H9 (cell line): ENCODE measurements around the gene UST. TPM values are rescaled to one million over a fixed set of nuclear protein-coding genes. Genes with fewer than 3 reads are reported as not detected.
A peak's percentile ranks its signal among the peaks of the same experiment; 100 is the strongest.

Experiments used
- DNase-seq: peaks from one replicate; pipeline ENCODE4 v3.0.0-alpha.2; 2017
- H2AFZ ChIP-seq: one replicate; pipeline ENCODE4 v1.6.1; 2013; ENCODE audit warnings: mild to moderate bottlenecking, low read length, control low read depth, moderate library complexity
- H2AK5ac ChIP-seq: 2 replicates; pipeline ENCODE4 v1.6.1; 2013; ENCODE audit warnings: low read length, control low read depth, mixed read lengths; ENCODE audit not compliant: insufficient read length
- H2BK120ac ChIP-seq: one replicate; pipeline ENCODE4 v1.6.1; 2013; ENCODE audit warnings: low read depth, mild to moderate bottlenecking, low read length, control low read depth, inconsistent platforms; ENCODE audit not compliant: poor library complexity, severe bottlenecking
- H2BK12ac ChIP-seq: 2 replicates; pipeline ENCODE4 v1.6.1; 2013; ENCODE audit warnings: low read length, control low read depth, mixed read lengths, low read depth; ENCODE audit not compliant: insufficient read length
- H2BK15ac ChIP-seq: 2 replicates; pipeline ENCODE4 v1.6.1; 2013; ENCODE audit warnings: low read depth, low read length, control low read depth
- H2BK20ac ChIP-seq: one replicate; pipeline ENCODE4 v1.6.1; 2013; ENCODE audit warnings: low read depth, mild to moderate bottlenecking, low read length, control low read depth, inconsistent platforms; ENCODE audit not compliant: poor library complexity, severe bottlenecking
- H2BK5ac ChIP-seq: 2 replicates; pipeline ENCODE4 v1.6.1; 2013; ENCODE audit warnings: low read length, control low read depth, mixed read lengths; ENCODE audit not compliant: insufficient read length
- H3K14ac ChIP-seq: 2 replicates; pipeline ENCODE4 v1.6.1; 2013; ENCODE audit warnings: low read length, control low read depth; ENCODE audit not compliant: insufficient read depth
- H3K18ac ChIP-seq: 2 replicates; pipeline ENCODE4 v1.6.1; 2013; ENCODE audit warnings: low read depth, mild to moderate bottlenecking, mixed read lengths, low read length, control low read depth; ENCODE audit not compliant: insufficient read length
- H3K23ac ChIP-seq: 2 replicates; pipeline ENCODE4 v1.6.1; 2013; ENCODE audit warnings: low read length, control low read depth, mixed read lengths, low read depth; ENCODE audit not compliant: insufficient read length
- H3K23me2 ChIP-seq: 2 replicates; pipeline ENCODE4 v1.6.1; 2013; ENCODE audit warnings: low read depth, mild to moderate bottlenecking, mixed read lengths, low read length, control low read depth; ENCODE audit not compliant: insufficient read length, poor library complexity, severe bottlenecking
- H3K27ac ChIP-seq: 2 replicates; pipeline ENCODE4 v1.5.1; 2013; ENCODE audit warnings: low read length, control low read depth, mixed read lengths, low read depth; ENCODE audit not compliant: insufficient read length
- H3K27me3 ChIP-seq: 2 replicates; pipeline ENCODE4 v1.6.1; 2013; ENCODE audit warnings: low read length, control low read depth, inconsistent platforms; ENCODE audit not compliant: insufficient read depth
- H3K4ac ChIP-seq: 2 replicates; pipeline ENCODE4 v1.6.1; 2013; ENCODE audit warnings: low read depth, mild to moderate bottlenecking, control low read depth, inconsistent platforms, low read length, moderate library complexity
- H3K4me1 ChIP-seq: 2 replicates; pipeline ENCODE4 v1.6.1; 2013; ENCODE audit warnings: low read length, control low read depth, inconsistent platforms; ENCODE audit not compliant: insufficient read depth
- H3K4me2 ChIP-seq: 2 replicates; pipeline ENCODE4 v1.6.1; 2013; ENCODE audit warnings: low read length, control low read depth, mixed read lengths; ENCODE audit not compliant: insufficient read length, insufficient read depth
- H3K56ac ChIP-seq: 2 replicates; pipeline ENCODE4 v1.6.1; 2013; ENCODE audit warnings: low read depth, mild to moderate bottlenecking, mixed read lengths, low read length, control low read depth; ENCODE audit not compliant: insufficient read length
- H3K79me1 ChIP-seq: 2 replicates; pipeline ENCODE4 v1.6.1; 2013; ENCODE audit warnings: low read depth, mild to moderate bottlenecking, moderate library complexity, low read length, control low read depth, inconsistent platforms; ENCODE audit not compliant: insufficient read depth, poor library complexity, severe bottlenecking
- H3K79me2 ChIP-seq: 2 replicates; pipeline ENCODE4 v1.6.1; 2013; ENCODE audit warnings: low read length, control low read depth, inconsistent platforms; ENCODE audit not compliant: insufficient read depth
- H3K9ac ChIP-seq: 2 replicates; pipeline ENCODE4 v1.6.1; 2013; ENCODE audit warnings: low read length, control low read depth, mixed read lengths; ENCODE audit not compliant: insufficient read length; ENCODE audit errors: extremely low read depth
- H3K9me3 ChIP-seq: one replicate; pipeline ENCODE4 v1.6.1; 2013; ENCODE audit warnings: low read depth, low read length, inconsistent platforms; ENCODE audit not compliant: control insufficient read depth
- H3T11ph ChIP-seq: one replicate; pipeline ENCODE4 v1.6.1; 2013; ENCODE audit warnings: mild to moderate bottlenecking, low read length, control low read depth, inconsistent platforms
- H4K20me1 ChIP-seq: one replicate; pipeline ENCODE4 v1.6.1; 2013; ENCODE audit not compliant: control insufficient read depth, insufficient read length, insufficient read depth
- H4K5ac ChIP-seq: 2 replicates; pipeline ENCODE4 v1.6.1; 2013; ENCODE audit warnings: low read depth, mild to moderate bottlenecking, mixed read lengths, low read length, control low read depth; ENCODE audit not compliant: insufficient read length
- H4K8ac ChIP-seq: replicated peaks from 2 replicates; pipeline ENCODE4 v1.6.1; 2013; ENCODE audit warnings: low read length, control low read depth, mixed read lengths, low read depth; ENCODE audit not compliant: insufficient read length
- H4K91ac ChIP-seq: 2 replicates; pipeline ENCODE4 v1.6.1; 2013; ENCODE audit warnings: low read depth, mild to moderate bottlenecking, moderate library complexity, mixed read lengths, low read length, control low read depth; ENCODE audit not compliant: insufficient read length
- H3K27ac Mint-ChIP-seq, 3 experiments: 2 replicates in 2 of 3; 3 replicates in 1 of 3; pipeline ENCODE4 v1.8.0; 2020 to 2021; ENCODE audit warnings: mixed read lengths in 3 of 3, mild to moderate bottlenecking in 1 of 3, moderate library complexity in 1 of 3
- H3K27me3 Mint-ChIP-seq: 2 replicates; pipeline ENCODE4 v1.8.0; 2021; ENCODE audit warnings: low read depth, mild to moderate bottlenecking, moderate library complexity, mixed read lengths
- H3K36me3 Mint-ChIP-seq, 3 experiments: 2 replicates in 2 of 3; 3 replicates in 1 of 3; pipeline ENCODE4 v1.8.0; 2020 to 2021; ENCODE audit warnings: low read depth in 3 of 3, mixed read lengths in 3 of 3; ENCODE audit not compliant: insufficient read depth in 1 of 3
- H3K4me1 Mint-ChIP-seq, 2 experiments: 2 replicates each; pipeline ENCODE4 v1.8.0; 2020; ENCODE audit warnings: mixed read lengths in 2 of 2
- H3K4me3 Mint-ChIP-seq, 2 experiments: 2 replicates in 1 of 2; 3 replicates in 1 of 2; pipeline ENCODE4 v1.8.0; 2020 to 2021; ENCODE audit warnings: mild to moderate bottlenecking in 2 of 2, mixed read lengths in 2 of 2, moderate library complexity in 1 of 2
- H3K9me3 Mint-ChIP-seq, 2 experiments: 2 replicates in 1 of 2; 3 replicates in 1 of 2; pipeline ENCODE4 v1.8.0; 2020; ENCODE audit warnings: mild to moderate bottlenecking in 2 of 2, mixed read lengths in 2 of 2, moderate library complexity in 1 of 2
- CTCF ChIP-seq: fragments of 200-600 bp; sonication (generic); conservative IDR thresholded peaks from 3 replicates; pipeline ENCODE4 v1.8.0; 2021; ENCODE audit warnings: antibody characterized with exemption, mild to moderate bottlenecking
- WGBS: extraction: QIAGEN DNeasy Blood & Tissue Kit; methylation state at CpG from one replicate; pipeline ENCODE4 v1.1.7; 2013; ENCODE audit warnings: missing lambda C conversion rate, low lambda C conversion rate, mixed read lengths; ENCODE audit not compliant: insufficient read length; ENCODE audit errors: extremely low coverage; 5-methylcytosine and 5-hydroxymethylcytosine counted together
- total RNA-seq: library from RNA; stranded (reverse); gene quantifications from 2 replicates; pipeline ENCODE4 v1.2.1, GENCODE V29; 2021

UST gene
- total RNA-seq, 1 experiment from 2014 or later, result 14.4 TPM

GRCh38 chr6:148971031-148971927 lies 224.4 kb downstream of the UST start:
- Histone ChIP-seq H3K79me2 (no peaks in the 10 kb centered on the region), H3K4ac (no peak overlapping the region), H3K14ac (no peak overlapping the region), H3T11ph (no peak overlapping the region), H3K27me3 (no peaks in the 10 kb centered on the region), H3K4me1 (peaks cover 2% of the 10 kb centered on the region; the same call in 1 of the 2 replicates), H3K18ac (no peak overlapping the region), H3K9me3 (no peaks in the 10 kb centered on the region), H3K79me1 (peaks cover 2% of the 10 kb centered on the region), H2AFZ (no peak overlapping the region), H2BK20ac (no peak overlapping the region), H4K8ac (no peak overlapping the region), H3K56ac (no peak overlapping the region), H2AK5ac (no peak overlapping the region), H3K23me2 (no peaks in the 10 kb centered on the region), H3K9ac (no peak overlapping the region), H4K20me1 (no peaks in the 10 kb centered on the region), H3K27ac (no peak overlapping the region), H3K4me2 (no peak overlapping the region), H3K23ac (no peak overlapping the region), H2BK5ac (no peak overlapping the region), H2BK120ac (no peak overlapping the region), H2BK12ac (no peak overlapping the region), H4K91ac (no peak overlapping the region), H4K5ac (no peak overlapping the region), H2BK15ac (no peak overlapping the region)
- Mint-ChIP-seq H3K4me1 (peaks cover 70 to 75% of the 10 kb centered on the region in 2 experiments), H3K9me3 (no peaks in the 10 kb centered on the region; a peak in 1 of 5 replicates), H3K27ac (peak overlapping the region; percentile 29 to 85 (median 78); a peak in 6 of 7 replicates), H3K36me3 (peaks cover 3 to 14% (median 5%) of the 10 kb centered on the region in 3 experiments; a peak in 5 of 7 replicates), H3K4me3 (no peak overlapping the region), H3K27me3 (no peaks in the 10 kb centered on the region)
- TF ChIP-seq CTCF, result no peak
- no peak for DNase-seq
- no CpG with 5 or more reads among the region's 6 CpGs for WGBS
